AG09319 (cell line): Measurements from ENCODE around the gene PLCH2.

Source experiments
- DNase-seq: peaks from one replicate; pipeline ENCODE4 v3.0.0-alpha.2; 2010; ENCODE audit warnings: low read depth; ENCODE audit errors: extremely low read depth
- CTCF ChIP-seq: IDR thresholded peaks from 2 replicates; pipeline ENCODE4 v1.5.1; 2011; ENCODE audit warnings: low read depth, mild to moderate bottlenecking, inconsistent platforms, low read length, moderate library complexity

Gene PLCH2

DNA sequence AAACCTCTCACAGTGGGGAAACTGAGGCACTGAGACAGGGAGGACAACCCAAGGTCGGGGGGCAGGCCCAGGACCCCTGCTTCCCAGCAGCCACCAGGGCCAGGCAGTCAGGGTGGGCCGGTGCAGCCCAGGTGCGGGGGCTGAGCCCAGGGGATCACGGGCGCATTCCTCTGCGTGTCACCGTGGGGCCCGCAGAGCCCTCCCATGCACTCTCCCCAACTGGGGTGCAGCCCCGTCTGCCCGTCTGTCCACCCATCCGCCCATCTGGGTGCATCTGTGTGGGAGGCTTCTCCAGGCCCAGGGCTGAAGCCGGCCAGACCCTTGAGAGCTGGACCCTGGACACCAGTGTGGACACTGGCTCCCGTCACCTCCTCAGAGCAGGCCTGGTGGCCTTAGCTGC is 2.9 kb upstream of the PLCH2 start:
- TF ChIP-seq CTCF = no peak
- DNase-seq = no peak

DNA sequence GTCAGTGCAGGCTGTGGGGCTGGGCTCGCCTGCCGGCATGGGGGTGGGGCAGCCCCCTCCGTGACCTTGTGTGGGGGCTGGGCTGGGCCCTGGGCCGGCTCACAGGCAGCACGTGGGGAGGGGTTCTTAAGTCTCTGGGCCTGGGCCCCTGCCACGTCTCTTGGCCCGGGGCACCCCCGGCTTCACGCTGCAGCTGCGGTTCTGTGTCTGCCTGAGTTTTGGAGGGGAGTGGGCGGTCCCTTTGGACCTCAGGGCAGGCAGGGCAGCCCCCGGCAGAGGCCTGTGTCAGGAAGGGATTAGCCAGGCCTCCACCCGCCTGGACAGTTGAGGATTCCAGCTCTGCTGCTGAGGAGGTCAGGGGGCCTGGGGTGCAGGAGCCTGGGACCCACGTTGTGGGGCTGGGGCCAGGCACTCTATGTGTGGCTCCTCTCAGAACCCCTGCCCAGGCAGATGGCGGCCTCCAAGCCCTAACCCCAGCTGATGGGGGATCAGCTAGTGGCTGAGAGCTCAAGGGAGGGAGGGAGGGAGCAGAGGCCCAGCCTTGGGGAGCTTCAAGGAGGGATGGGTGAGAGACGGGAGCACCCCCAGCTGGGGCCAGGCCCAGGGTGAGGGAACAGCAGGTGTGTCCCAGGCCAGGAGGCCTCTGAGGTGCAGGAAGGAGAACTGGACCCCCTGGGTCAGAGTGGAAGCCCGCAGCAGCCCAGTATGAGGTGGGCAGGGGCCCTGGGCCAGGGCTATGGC is 1.8 kb upstream of the PLCH2 start:
- no peak for DNase-seq
- no peak for TF ChIP-seq CTCF

DNA sequence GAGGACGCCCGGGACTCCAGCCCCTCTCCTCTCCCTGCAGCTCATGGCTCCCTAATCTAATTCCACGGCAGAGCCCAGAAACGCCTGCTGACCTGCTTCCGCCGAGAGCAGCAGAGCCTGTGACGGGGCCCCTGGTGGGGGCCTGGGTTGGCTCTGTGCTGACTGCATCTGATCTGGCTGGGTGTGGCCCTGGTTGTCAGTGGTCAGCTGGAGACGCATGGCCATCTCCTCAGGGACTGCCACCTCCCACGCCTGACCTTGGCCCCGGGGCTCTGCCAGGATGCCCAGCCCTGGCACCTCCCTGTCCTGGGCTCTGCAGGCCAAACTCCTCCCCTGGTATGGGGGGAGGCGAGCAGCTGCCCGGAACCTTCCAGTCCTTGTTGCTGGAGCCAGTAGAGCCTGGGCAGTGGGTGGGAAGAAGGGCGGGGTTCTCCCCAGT is 1.1 kb upstream of the PLCH2 start:
- DNase-seq = no peak
- no peak for TF ChIP-seq CTCF

DNA sequence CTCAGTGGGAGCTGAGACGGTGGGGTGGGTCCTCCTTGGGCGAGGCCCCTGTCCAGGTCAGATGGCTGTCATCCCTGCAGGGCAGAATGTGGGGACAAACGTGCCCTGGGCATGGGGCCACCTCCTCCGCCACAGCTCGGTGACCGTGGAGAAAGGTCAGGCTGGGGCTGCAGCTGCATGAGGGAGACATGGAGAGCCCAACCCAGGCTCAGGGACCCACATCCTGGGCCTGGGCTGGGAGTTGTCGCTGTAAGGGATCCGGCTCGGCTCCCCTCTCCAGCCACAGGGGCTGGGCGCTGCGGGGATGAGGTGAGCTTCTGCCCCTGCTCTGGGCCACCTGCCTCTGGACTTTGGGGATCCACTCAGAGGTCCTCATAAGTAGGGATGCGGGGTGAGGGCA is 518 bp upstream of the PLCH2 start:
- TF ChIP-seq CTCF = no peak
- DNase-seq = no peak

GRCh38 chr1:2477309-2477708 is 1.2 kb downstream of the PLCH2 start:
- TF ChIP-seq CTCF = no peak
- no peak for DNase-seq

- TF ChIP-seq CTCF = no peak
- no peak for DNase-seq
These were observed 1.9 kb downstream of the PLCH2 start for GRCh38 chr1:2477791-2478499.

GRCh38 chr1:2479186-2479585 is 3.1 kb downstream of the PLCH2 start:
- DNase-seq = no peak
- TF ChIP-seq CTCF = no peak
